ENCODE measurements around the gene ZNF446. TPM values are rescaled to one million over a fixed set of nuclear protein-coding genes. Genes with fewer than 3 reads are reported as not detected.

The ZNF446 gene
- total and polyA plus RNA-seq, 10 of the 15 experiments (the other 5 are each of a cell fraction or from before 2014, with no cell fraction given): 0.14 to 6.9 (median 4.1) TPM

DNA sequence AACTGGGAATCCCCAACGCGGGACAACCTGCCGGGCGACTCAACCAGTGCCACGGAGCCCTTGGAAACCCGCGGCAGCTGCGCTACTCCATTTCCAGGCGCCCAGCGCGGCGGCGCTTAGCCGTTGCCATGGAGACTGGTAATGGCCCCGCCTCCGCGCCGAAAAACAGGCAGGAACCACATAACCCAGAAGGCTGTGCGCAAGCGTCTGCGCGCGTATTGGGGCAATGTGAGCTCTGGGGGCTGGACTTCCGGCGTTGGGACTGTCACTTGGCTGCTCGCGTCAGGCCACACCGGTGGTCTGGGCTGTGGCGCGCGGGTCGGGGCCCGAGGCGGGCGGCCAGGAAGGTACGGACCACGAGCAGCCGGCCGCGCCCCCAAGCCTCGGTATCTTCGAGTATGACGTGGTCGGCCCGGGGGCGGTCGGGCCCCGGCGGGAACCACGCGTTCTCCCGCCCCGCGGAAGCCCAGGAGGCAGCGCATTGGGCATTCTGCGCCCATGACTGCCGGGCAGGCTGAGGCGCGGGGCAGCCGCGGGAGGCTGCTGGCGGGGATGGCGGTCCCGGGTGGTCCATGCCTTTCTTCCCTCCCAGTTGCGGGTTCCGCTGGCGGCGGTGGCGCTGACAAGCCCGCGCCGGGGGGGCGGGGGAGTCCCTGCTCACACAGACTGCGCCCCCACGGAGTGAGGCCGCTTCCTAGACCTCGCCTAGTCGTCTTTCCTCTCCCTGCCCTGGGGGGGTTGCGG is 24.6 kb upstream of the ZNF446 start, which contains the start of gene ZNF324B (continued):
- TF ChIP-seq PRDM15 (CRISPR knock-in tag; IDR thresholded peaks at IDR 0.05) (no peak), RUNX3 (IDR thresholded peaks at IDR 0.05; ENCODE audit: low read length) (no peak; the same call in 1 of the 2 replicates), CTCF (IDR thresholded peaks at IDR 0.05 in 2 of 3, conservative IDR thresholded peaks at IDR 0.05 in 1 of 3; ENCODE audit: control insufficient read depth in 2 of 3, extremely low read depth in 1 of 3, insufficient read depth in 1 of 3, low read depth in 3 of 3, low read length in 3 of 3) (no peak), CBX5 (IDR thresholded peaks at IDR 0.05; ENCODE audit: low read depth) (no peak), CREM (IDR thresholded peaks at IDR 0.05; ENCODE audit: low read depth) (peak; percentile 87; the same call in 1 of the 2 replicates), NFYA (IDR thresholded peaks at IDR 0.05; ENCODE audit: borderline replicate concordance, low read depth, low read length) (no peak), EGR1 (IDR thresholded peaks at IDR 0.05; ENCODE audit: borderline replicate concordance in 1 of 2, low read depth in 2 of 2, low read length in 2 of 2) (peak in 1 of 2 experiments; percentile 29; a peak in 1 of 3 replicates), GATAD2B (conservative IDR thresholded peaks at IDR 0.05; ENCODE audit: low read depth) (no peak; the same call in 1 of the 2 replicates), POLR2AphosphoS5 (IDR thresholded peaks at IDR 0.05; ENCODE audit: low read length) (peak; percentile 44; the same call in 1 of the 2 replicates), BMI1 (IDR thresholded peaks at IDR 0.05; ENCODE audit: borderline replicate concordance) (peak; percentile 99), CHD1 (IDR thresholded peaks at IDR 0.05; ENCODE audit: low read depth, low read length) (no peak), ZNF384 (IDR thresholded peaks at IDR 0.05; ENCODE audit: borderline replicate concordance, low read depth, low read length) (no peak), EZH2 (IDR thresholded peaks at IDR 0.05; ENCODE audit: borderline replicate concordance, control insufficient read depth, low read depth, low read length) (no peak), ETV6 (conservative IDR thresholded peaks at IDR 0.05 in 1 of 2, IDR thresholded peaks at IDR 0.05 in 1 of 2; ENCODE audit: borderline replicate concordance in 1 of 2, low read depth in 1 of 2) (no peak), BHLHE40 (IDR thresholded peaks at IDR 0.05; ENCODE audit: borderline replicate concordance in 1 of 2, low read depth in 2 of 2, low read length in 1 of 2) (peak in 1 of 2 experiments; percentile 54; a peak in 1 of 4 replicates), SPI1 (IDR thresholded peaks at IDR 0.05; ENCODE audit: borderline replicate concordance, insufficient read depth, low read depth, low read length) (no peak), ZZZ3 (IDR thresholded peaks at IDR 0.05; ENCODE audit: control insufficient read depth, insufficient read length, low read depth) (no peak), NR2C2 (IDR thresholded peaks at IDR 0.05; ENCODE audit: borderline replicate concordance, control insufficient read depth, insufficient read length, low read depth) (no peak), IKZF2 (IDR thresholded peaks at IDR 0.05) (no peak), BRCA1 (IDR thresholded peaks at IDR 0.05; ENCODE audit: low read depth, low read length) (no peak), NFXL1 (IDR thresholded peaks at IDR 0.05; ENCODE audit: borderline replicate concordance) (no peak), HSF1 (IDR thresholded peaks at IDR 0.05; ENCODE audit: low read depth, low read length) (no peak)
